H1 (cell line): ENCODE data around the gene C14orf132. TPM values are rescaled to one million over a fixed set of nuclear protein-coding genes. Genes with fewer than 3 reads are reported as not detected.

Experiments used
- CTCF ChIA-PET: fragments of 300-600 bp; sonication (Branson Sonifier 250); formaldehyde crosslinking; loops from one replicate; lab custom pipeline; 2021; ENCODE audit not compliant: partially characterized antibody; lab: Charles Lee
- POLR2A ChIA-PET: fragments of 300-600 bp; sonication (Branson Sonifier 250); formaldehyde crosslinking; loops from one replicate; lab custom pipeline; 2021; ENCODE audit warnings: inconsistent platforms; ENCODE audit not compliant: partially characterized antibody; lab: Charles Lee
- DNase-seq, 2 experiments: peaks; one replicate each; pipeline versions ENCODE4 v3.0.0 to v3.0.0-alpha.2; 2010 to 2022; ENCODE audit warnings: low spot score in 2 of 2, low read depth in 1 of 2, mixed read lengths in 1 of 2
- FAIRE-seq: peaks from 2 replicates; lab custom pipeline; 2011; peaks lifted over from hg19 to GRCh38; lab: Jason Lieb, UNC
- H2AFZ ChIP-seq: 2 replicates; pipeline ENCODE4 v1.8.1; 2012; ENCODE audit warnings: low read length, inconsistent platforms
- H2AK5ac ChIP-seq: 2 replicates; pipeline ENCODE4 v1.6.1; 2013; ENCODE audit warnings: low read depth, low read length
- H2BK120ac ChIP-seq: replicated peaks from 2 replicates; pipeline ENCODE3; 2013; ENCODE audit warnings: low read depth, low read length, inconsistent platforms
- H2BK12ac ChIP-seq: 2 replicates; pipeline ENCODE4 v1.6.1; 2013; ENCODE audit warnings: low read depth, low read length
- H2BK15ac ChIP-seq: 2 replicates; pipeline ENCODE4 v1.6.1; 2013; ENCODE audit warnings: low read length
- H2BK20ac ChIP-seq: 2 replicates; pipeline ENCODE4 v1.6.1; 2013; ENCODE audit warnings: low read length
- H2BK5ac ChIP-seq: 2 replicates; pipeline ENCODE4 v1.6.1; 2013; ENCODE audit warnings: low read depth, low read length
- H3K14ac ChIP-seq: 2 replicates; pipeline ENCODE4 v1.6.1; 2013; ENCODE audit warnings: inconsistent platforms; ENCODE audit not compliant: insufficient read length
- H3K18ac ChIP-seq: 2 replicates; pipeline ENCODE4 v1.6.1; 2013; ENCODE audit warnings: low read length; ENCODE audit errors: extremely low read depth
- H3K23ac ChIP-seq: 2 replicates; pipeline ENCODE4 v1.6.1; 2013; ENCODE audit warnings: inconsistent platforms; ENCODE audit not compliant: insufficient read length
- H3K23me2 ChIP-seq: 2 replicates; pipeline ENCODE4 v1.6.1; 2013; ENCODE audit warnings: low read depth, low read length
- H3K27ac ChIP-seq: 2 replicates; pipeline ENCODE4 v1.6.1; 2011; ENCODE audit warnings: low read depth, low read length, inconsistent platforms
- H3K27me3 ChIP-seq, 4 experiments: replicated peaks in 1 of 4; 1 replicate in 1 of 4; 2 replicates in 3 of 4; pipeline versions ENCODE4 v1.6.1 to v1.8.1; 2011 to 2013; ENCODE audit warnings: low read length in 3 of 4, mild to moderate bottlenecking in 3 of 4, inconsistent platforms in 2 of 4, mixed read lengths in 2 of 4, moderate library complexity in 1 of 4; ENCODE audit not compliant: control insufficient read depth in 3 of 4, insufficient read depth in 3 of 4; ENCODE audit errors: extremely low read depth in 1 of 4
- H3K36me3 ChIP-seq, 4 experiments: 2 replicates each; pipeline versions ENCODE4 v1.6.1 to v1.8.1; 2011 to 2013; ENCODE audit warnings: mild to moderate bottlenecking in 4 of 4, low read length in 3 of 4, moderate library complexity in 2 of 4, control low read depth in 1 of 4, inconsistent platforms in 1 of 4; ENCODE audit not compliant: insufficient read depth in 4 of 4, control insufficient read depth in 2 of 4
- H3K4ac ChIP-seq: replicated peaks from 2 replicates; pipeline ENCODE3; 2013; ENCODE audit warnings: low read length, low read depth, mixed read lengths, inconsistent platforms; ENCODE audit not compliant: insufficient read length
- H3K4me1 ChIP-seq, 4 experiments: replicated peaks in 1 of 4; 1 replicate in 1 of 4; 2 replicates in 3 of 4; pipeline versions ENCODE4 v1.6.1 to v1.8.1; 2011 to 2013; ENCODE audit warnings: low read length in 3 of 4, inconsistent platforms in 2 of 4, mixed read lengths in 1 of 4; ENCODE audit not compliant: insufficient read depth in 4 of 4, control insufficient read depth in 3 of 4
- H3K4me2 ChIP-seq, 2 experiments: 2 replicates each; pipeline versions ENCODE4 v1.6.1 to v1.8.1; 2011 to 2013; ENCODE audit warnings: low read depth in 2 of 2, low read length in 2 of 2, control low read depth in 1 of 2, inconsistent platforms in 1 of 2, mild to moderate bottlenecking in 1 of 2; ENCODE audit not compliant: insufficient read depth in 1 of 2
- H3K4me3 ChIP-seq, 4 experiments: fragments of 200-600, 300-600 bp in 1 of 4; sonication (generic), shearing (Covaris generic), sonication (Bioruptor Twin) in 1 of 4; 2 replicates each; pipeline versions ENCODE4 v1.5.1 to v1.8.1; 2011 to 2016; ENCODE audit warnings: low read length in 4 of 4, low read depth in 3 of 4, control low read depth in 2 of 4, inconsistent platforms in 2 of 4, mild to moderate bottlenecking in 2 of 4, mixed read lengths in 1 of 4, moderate library complexity in 1 of 4; ENCODE audit not compliant: insufficient read depth in 2 of 4; ENCODE audit errors: extremely low read depth in 1 of 4
- H3K56ac ChIP-seq: replicated peaks from 2 replicates; pipeline ENCODE3; 2013; ENCODE audit warnings: low read depth, mild to moderate bottlenecking, mixed read lengths, low read length, inconsistent platforms; ENCODE audit not compliant: insufficient read length
- H3K79me1 ChIP-seq: 2 replicates; pipeline ENCODE4 v1.6.1; 2013; ENCODE audit warnings: low read depth, low read length, control low read depth
- H3K79me2 ChIP-seq, 2 experiments: 2 replicates each; pipeline versions ENCODE4 v1.6.1 to v1.8.1; 2012 to 2013; ENCODE audit warnings: low read length in 2 of 2, mild to moderate bottlenecking in 2 of 2, inconsistent platforms in 1 of 2; ENCODE audit not compliant: insufficient read depth in 2 of 2, control insufficient read depth in 1 of 2
- H3K9ac ChIP-seq, 4 experiments: replicated peaks in 1 of 4; 1 replicate in 1 of 4; 2 replicates in 3 of 4; pipeline versions ENCODE4 v1.6.1 to v1.8.1; 2011 to 2013; ENCODE audit warnings: low read depth in 3 of 4, low read length in 3 of 4, control low read depth in 2 of 4, mild to moderate bottlenecking in 2 of 4, moderate library complexity in 2 of 4, inconsistent platforms in 1 of 4; ENCODE audit errors: extremely low read depth in 1 of 4
- H3K9me3 ChIP-seq, 2 experiments: 2 replicates each; pipeline versions ENCODE4 v1.6.1 to v1.8.1; 2012 to 2013; ENCODE audit warnings: mild to moderate bottlenecking in 2 of 2, moderate library complexity in 2 of 2, control low read depth in 1 of 2, inconsistent platforms in 1 of 2, low read depth in 1 of 2, low read length in 1 of 2, mixed read lengths in 1 of 2; ENCODE audit not compliant: insufficient read depth in 2 of 2
- H4K20me1 ChIP-seq, 2 experiments: replicated peaks in 1 of 2; 2 replicates each; pipeline versions ENCODE3 to v1.8.1; 2011 to 2013; ENCODE audit warnings: inconsistent platforms in 2 of 2, low read length in 2 of 2, mild to moderate bottlenecking in 1 of 2; ENCODE audit not compliant: insufficient read depth in 2 of 2, control insufficient read depth in 1 of 2
- H4K5ac ChIP-seq: 2 replicates; pipeline ENCODE4 v1.6.1; 2013; ENCODE audit warnings: low read length, low read depth, mixed read lengths, inconsistent platforms; ENCODE audit not compliant: insufficient read length
- H4K8ac ChIP-seq: 2 replicates; pipeline ENCODE4 v1.8.0; 2013; ENCODE audit warnings: mild to moderate bottlenecking, moderate library complexity, low read length, inconsistent platforms; ENCODE audit not compliant: insufficient read depth; ENCODE audit errors: extremely low read depth
- H4K91ac ChIP-seq: replicated peaks from 2 replicates; pipeline ENCODE3; 2013; ENCODE audit warnings: low read length, mixed read lengths, inconsistent platforms; ENCODE audit not compliant: insufficient read length
- ASH2L ChIP-seq: fragments of 200-600, 300-600 bp; sonication (generic); IDR thresholded peaks from one replicate; pipeline ENCODE4 v1.7.1; 2017; ENCODE audit warnings: low read length
- BCL11A ChIP-seq, 2 experiments: IDR thresholded peaks; one replicate each; pipeline ENCODE4 v1.6.1; 2011; ENCODE audit warnings: low read depth in 2 of 2, low read length in 2 of 2, mild to moderate bottlenecking in 2 of 2
- CREB1 ChIP-seq: IDR thresholded peaks from 2 replicates; pipeline ENCODE4 v1.6.1; 2012; ENCODE audit warnings: inconsistent platforms
- FOSL1 ChIP-seq: IDR thresholded peaks from 2 replicates; pipeline ENCODE4 v1.6.1; 2011; ENCODE audit warnings: mild to moderate bottlenecking, low read depth, low read length, moderate library complexity; ENCODE audit not compliant: insufficient read depth
- POU5F1 ChIP-seq: IDR thresholded peaks from 2 replicates; pipeline ENCODE4 v1.6.1; 2011; ENCODE audit warnings: low read depth, mild to moderate bottlenecking, low read length, moderate library complexity
- RAD21 ChIP-seq, 2 experiments: IDR thresholded peaks in 1 of 2; conservative IDR thresholded peaks in 1 of 2; 2 replicates each; pipeline ENCODE4 v1.6.1; 2011; ENCODE audit warnings: low read depth in 2 of 2, low read length in 2 of 2, improper control_type of control experiment in 1 of 2, inconsistent platforms in 1 of 2, mild to moderate bottlenecking in 1 of 2, moderate library complexity in 1 of 2
- RNF2 ChIP-seq: fragments of 200-900, 300-1000 bp; sonication (generic); IDR thresholded peaks from 2 replicates; pipeline ENCODE4 v1.7.1; 2016; ENCODE audit warnings: borderline replicate concordance, low read depth, mild to moderate bottlenecking, antibody characterized with exemption, low read length; ENCODE audit not compliant: poor library complexity, severe bottlenecking; ENCODE audit errors: missing control alignments
- TCF12 ChIP-seq: IDR thresholded peaks from 2 replicates; pipeline ENCODE4 v1.6.1; 2011; ENCODE audit warnings: low read depth, mild to moderate bottlenecking, low read length
- YY1 ChIP-seq: IDR thresholded peaks from 2 replicates; pipeline ENCODE4 v1.6.1; 2011; ENCODE audit warnings: low read depth, mild to moderate bottlenecking, low read length
- ZNF274 ChIP-seq: IDR thresholded peaks from 2 replicates; pipeline ENCODE4 v1.7.0; 2012; ENCODE audit warnings: low read length, borderline replicate concordance; ENCODE audit errors: extremely low read depth
- WGBS, 2 experiments: shearing (Covaris generic) in 1 of 2; methylation state at CpG; one replicate each; pipeline versions ENCODE4 v1.1.6 to v1.1.7; 2013 to 2015; ENCODE audit warnings: low lambda C conversion rate in 2 of 2, mixed read lengths in 2 of 2, inconsistent platforms in 1 of 2, low coverage in 1 of 2, missing lambda C conversion rate in 1 of 2; ENCODE audit not compliant: insufficient replicate concordance in 2 of 2, insufficient coverage in 1 of 2, insufficient read length in 1 of 2; ENCODE audit errors: extremely low coverage in 1 of 2, missing lambda C conversion rate in 1 of 2; 5-methylcytosine and 5-hydroxymethylcytosine counted together
- polyA plus RNA-seq, 7 experiments: library from polyadenylated mRNA; depleted of rRNA in 3 of 7; stranded (reverse) in 5 of 7; unstranded in 2 of 7; fragments of >200 nt in 5 of 7; fragments of 200-250 nt in 2 of 7; gene quantifications; 1 replicate in 5 of 7; 2 replicates in 1 of 7; 4 replicates in 1 of 7; pipeline versions ENCODE4 v1.2.1 to v1.2.3, GENCODE V29; 2011 to 2013; ENCODE audit warnings: missing spikeins in 2 of 7, mixed read lengths in 2 of 7
- total RNA-seq: library from RNA; stranded (reverse); fragmentation: NEBNext Ultra II Directional; extraction: Animal tissue kit (Norgen Biotek cat#: 25700); gene quantifications from 2 replicates; pipeline ENCODE4 v1.2.1, GENCODE V29; 2021

The C14orf132 gene
- total and polyA plus RNA-seq, 2 of the 8 experiments (the other 6 are each of a cell fraction or from before 2014, with no cell fraction given): 11.7 to 32.5 TPM

DNA sequence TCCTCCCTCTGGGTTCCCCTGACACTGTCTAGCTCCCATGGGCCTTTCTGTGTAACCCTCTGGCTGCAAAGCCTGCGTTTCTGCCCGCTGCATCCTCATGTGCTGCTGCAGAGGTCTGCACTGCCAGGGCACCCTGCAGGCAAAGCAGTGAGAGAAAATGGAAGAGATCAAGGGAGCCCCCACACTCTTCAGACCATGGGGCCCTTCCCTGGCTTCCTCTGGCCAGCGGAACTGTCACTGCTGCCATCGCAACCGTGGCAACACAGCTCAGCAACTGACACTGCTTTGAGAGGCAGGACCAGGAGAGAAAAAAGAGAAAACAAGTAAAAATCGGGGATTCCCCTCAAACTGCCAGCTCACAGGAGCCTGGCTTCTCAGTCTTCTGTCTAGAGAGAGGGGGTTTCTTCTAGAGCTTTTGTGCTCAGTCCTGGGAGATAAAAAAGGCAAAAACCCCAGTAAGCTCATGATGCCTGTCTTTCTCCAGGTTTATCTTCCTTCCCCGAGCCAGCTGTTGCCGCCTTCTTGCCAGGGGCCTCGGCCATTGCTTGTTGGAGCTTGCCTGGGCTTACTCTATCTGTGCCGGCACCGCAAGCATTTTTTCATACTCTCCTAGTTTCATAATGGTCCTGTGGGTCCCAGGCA is 38.9 kb downstream of the C14orf132 start:
- Histone ChIP-seq H4K91ac (no peak overlapping the region), H3K14ac (no peak overlapping the region), H3K23ac (no peak overlapping the region), H2AK5ac (no peak overlapping the region), H2BK5ac (no peak overlapping the region), H3K9me3 (no peaks in the 10 kb centered on the region), H3K36me3 (no peaks in the 10 kb centered on the region), H2BK20ac (no peak overlapping the region), H2BK12ac (no peak overlapping the region), H3K9ac (no peak overlapping the region; a peak in 2 of 7 replicates), H3K4me2 (no peak overlapping the region), H3K23me2 (no peaks in the 10 kb centered on the region), H3K4me1 (no peaks in the 10 kb centered on the region), H4K5ac (no peak overlapping the region), H2BK120ac (no peak overlapping the region), H4K8ac (no peak overlapping the region), H4K20me1 (peaks cover 0 to 2% of the 10 kb centered on the region in 2 experiments), H2BK15ac (no peak overlapping the region), H3K4ac (no peak overlapping the region), H3K4me3 (no peak overlapping the region), H3K79me2 (no peaks in the 10 kb centered on the region), H2AFZ (no peak overlapping the region), H3K79me1 (peaks cover 3% of the 10 kb centered on the region; the same call in 1 of the 2 replicates), H3K18ac (no peak overlapping the region), H3K56ac (no peak overlapping the region), H3K27me3 (no peaks in the 10 kb centered on the region), H3K27ac (no peak overlapping the region)
- DNase-seq (no peak), FAIRE-seq (no peak)
- ChIA-PET CTCF (interaction anchor here (0.6 to 1.9 kb wide), 8 partner anchors 11 to 143 kb away, joined by 3 to 11 read pairs (median 4); no protein-coding TSS in a partner anchor), POLR2A (no interaction called here)
- WGBS, 2 experiments: 77% methylated on average over 11 of the region's 11 CpGs; no CpG with 5 or more reads in 1 of the 2 experiments
- no peak for TF ChIP-seq FOSL1
- no peak for TF ChIP-seq BCL11A (IDR thresholded peaks at IDR 0.05; ENCODE audit: low read depth in 2 of 2, low read length in 2 of 2)
- TF ChIP-seq RAD21 (IDR thresholded peaks at IDR 0.05 in 1 of 2, conservative IDR thresholded peaks at IDR 0.05 in 1 of 2; ENCODE audit: low read depth in 2 of 2, low read length in 2 of 2): no peak
- no peak for TF ChIP-seq CREB1
- no peak for TF ChIP-seq RNF2
- no peak for TF ChIP-seq TCF12
- TF ChIP-seq POU5F1: no peak
- no peak for TF ChIP-seq ZNF274
- no peak for TF ChIP-seq ASH2L
- TF ChIP-seq YY1: no peak
